K562 (cell line): ENCODE data around the gene PTPRR. TPM values are rescaled to one million over a fixed set of nuclear protein-coding genes. Genes with fewer than 3 reads are reported as not detected.

Source experiments
- CREB1 ChIP-seq, 2 experiments: sonication (generic) in 1 of 2; formaldehyde crosslinking in 1 of 2; IDR thresholded peaks; 2 replicates each; pipeline versions ENCODE4 v1.6.1 to v1.8.0; 2012 to 2022; ENCODE audit warnings: inconsistent platforms in 1 of 2, mild to moderate bottlenecking in 1 of 2, missing genetic modification reagents in 1 of 2, moderate library complexity in 1 of 2
- CREM ChIP-seq: IDR thresholded peaks from 2 replicates; pipeline ENCODE4 v1.6.1; 2014; ENCODE audit warnings: antibody characterized with exemption, low read depth
- CXXC5 ChIP-seq: fragments of 250-450 bp; sonication (Bioruptor Pico); IDR thresholded peaks from 2 replicates; pipeline ENCODE4 v1.8.0; 2022; ENCODE audit warnings: inconsistent platforms, mild to moderate bottlenecking, moderate library complexity
- EGR1 ChIP-seq: fragments of 450-650 bp; conservative IDR thresholded peaks from 2 replicates; pipeline ENCODE4 v1.6.1; 2017; ENCODE audit warnings: mild to moderate bottlenecking
- FOS ChIP-seq: IDR thresholded peaks from 3 replicates; pipeline ENCODE4 v1.6.1; 2011; ENCODE audit not compliant: insufficient read length; ENCODE audit errors: extremely low read depth
- HNRNPLL ChIP-seq: fragments of 200-400 bp; formaldehyde crosslinking; IDR thresholded peaks from 2 replicates; pipeline ENCODE4 v1.6.1; 2017; ENCODE audit warnings: low read length, low read depth, mild to moderate bottlenecking; ENCODE audit not compliant: poor library complexity, severe bottlenecking
- KLF1 ChIP-seq: fragments of 450-650 bp; IDR thresholded peaks from 2 replicates; pipeline ENCODE4 v1.6.1; 2016; ENCODE audit warnings: missing genetic modification characterization, missing compliant biosample characterization
- LCOR ChIP-seq: sonication (generic); formaldehyde crosslinking; IDR thresholded peaks from 2 replicates; pipeline ENCODE4 v1.8.0; 2022; ENCODE audit warnings: mild to moderate bottlenecking, missing genetic modification reagents
- MCM7 ChIP-seq, 2 experiments: fragments of 450-650 bp; IDR thresholded peaks; 2 replicates each; pipeline ENCODE4 v1.6.1; 2016 to 2018
- RBBP5 ChIP-seq: fragments of 200-600 bp; sonication (generic); IDR thresholded peaks from 2 replicates; pipeline ENCODE4 v1.6.1; 2012; ENCODE audit warnings: borderline replicate concordance, mild to moderate bottlenecking, low read length, control low read depth, inconsistent platforms; ENCODE audit not compliant: insufficient read depth, poor library complexity, severe bottlenecking
- RNF2 ChIP-seq: sonication (generic); IDR thresholded peaks from 2 replicates; pipeline ENCODE4 v1.6.1; 2016
- STAT5A ChIP-seq: IDR thresholded peaks from 2 replicates; pipeline ENCODE4 v1.6.1; 2012; ENCODE audit warnings: low read length, inconsistent platforms, borderline replicate concordance
- ZC3H4 ChIP-seq: sonication (generic); formaldehyde crosslinking; IDR thresholded peaks from 2 replicates; pipeline ENCODE4 v1.9.0; 2021; ENCODE audit warnings: missing genetic modification reagents, borderline replicate concordance
- ZKSCAN3 ChIP-seq: fragments of 250-450 bp; sonication (Bioruptor Pico); IDR thresholded peaks from 2 replicates; pipeline ENCODE4 v1.4.0; 2020
- ZNF699 ChIP-seq: fragments of 250-450 bp; sonication (Bioruptor Pico); IDR thresholded peaks from 2 replicates; pipeline ENCODE4 v1.8.0; 2021; ENCODE audit warnings: mild to moderate bottlenecking, moderate library complexity; ENCODE audit not compliant: insufficient replicate concordance
- polyA plus RNA-seq, 8 experiments: library from polyadenylated mRNA; depleted of rRNA in 4 of 8; stranded (reverse) in 5 of 8; unstranded in 3 of 8; fragments of >200 nt; fragmentation: Nextera tagmentation in 2 of 8; fragmentation: Illumina TruSeq in 1 of 8; extraction: Ambion mirVana in 2 of 8; extraction: Trizol in 1 of 8; gene quantifications; 2 replicates each; pipeline versions ENCODE4 v1.2.1 to v1.2.3, GENCODE V29; 2011 to 2014; ENCODE audit warnings: inconsistent platforms in 1 of 8, missing spikeins in 1 of 8
- total RNA-seq, 7 experiments: library from RNA; depleted of rRNA in 6 of 7; stranded (reverse); fragments of >200 nt in 6 of 7; fragmentation: Illumina TruSeq in 2 of 7; extraction: Trizol in 2 of 7; gene quantifications; 2 replicates each; pipeline versions ENCODE4 v1.2.1 to v1.2.3, GENCODE V29; 2011 to 2021; ENCODE audit warnings: low replicate concordance in 1 of 7
- TF ChIP-seq, protein P1 (sequence below): sonication (generic); formaldehyde crosslinking; IDR thresholded peaks from 2 replicates; pipeline ENCODE4 v1.8.0; 2022; ENCODE audit warnings: mild to moderate bottlenecking, missing genetic modification reagents
- TF ChIP-seq, protein P2 (sequence below), 2 experiments: fragments of 450-650 bp in 1 of 2; IDR thresholded peaks; 2 replicates each; pipeline ENCODE4 v1.6.1; 2011 to 2017; ENCODE audit warnings: low read depth in 2 of 2, antibody characterized with exemption in 1 of 2, borderline replicate concordance in 1 of 2, low read length in 1 of 2, mild to moderate bottlenecking in 1 of 2, mixed read lengths in 1 of 2; ENCODE audit not compliant: control insufficient read depth in 1 of 2
- TF ChIP-seq, protein P3 (sequence below): fragments of 450-650 bp; formaldehyde crosslinking; IDR thresholded peaks from 2 replicates; pipeline ENCODE4 v1.4.0; 2022; ENCODE audit warnings: missing genetic modification characterization

Gene PTPRR
- total and polyA plus RNA-seq, 9 of the 15 experiments (the other 6 are each of a cell fraction or from before 2014, with no cell fraction given) = 6.6 to 41.7 (median 12.3) TPM

DNA sequence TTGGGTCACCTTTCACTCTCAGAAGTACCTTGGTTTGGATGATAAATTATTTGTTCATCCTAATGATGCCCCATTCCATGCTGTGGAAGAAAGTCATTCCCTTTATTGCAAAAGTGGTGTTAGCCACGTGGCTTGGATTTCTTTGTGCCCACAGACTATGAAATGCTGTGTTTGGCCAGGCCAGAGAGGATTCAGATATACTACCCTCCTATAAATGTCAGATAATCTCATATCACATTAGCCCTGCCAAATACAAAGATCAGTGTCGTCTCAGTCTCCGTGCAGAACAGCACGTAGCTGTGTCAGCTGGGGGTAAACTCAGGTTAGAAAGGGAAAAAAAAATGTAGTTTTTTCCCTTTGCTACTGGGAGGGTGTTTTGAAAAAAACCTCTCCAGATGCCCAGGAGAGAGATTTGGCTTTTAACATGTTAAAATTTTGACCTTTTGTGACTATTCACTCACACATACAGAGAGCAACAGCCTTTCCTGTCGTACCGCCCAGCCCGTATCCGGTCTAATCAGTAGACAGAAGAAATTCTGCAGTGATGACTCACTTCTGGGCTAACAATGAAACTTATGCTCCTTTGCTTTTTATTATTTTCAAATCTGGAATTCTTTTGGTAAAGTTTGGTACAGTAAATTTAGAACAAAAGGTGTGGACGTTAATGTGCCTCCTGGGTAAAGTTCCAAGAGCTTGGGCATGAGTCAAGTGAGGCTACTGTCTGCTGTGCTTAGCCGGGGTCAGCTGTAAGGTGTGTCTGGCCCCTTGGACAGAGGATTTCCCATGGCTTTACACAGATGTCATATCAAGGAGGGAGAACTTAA, 274.8 kb downstream of the PTPRR start (continued):
- TF ChIP-seq CXXC5 (0 out of 2 replicates have a peak, but pooled peaks have one; percentile 19), HNRNPLL (no peak), ZKSCAN3 (CRISPR knock-in tag) (no peak), RNF2 (peak; percentile 48; the same call in 1 of the 2 replicates), STAT5A (no peak), KLF1 (tag) (0 out of 2 replicates have a peak, but pooled peaks have one; percentile 23), ZC3H4 (no peak), CREM (peak; percentile 23; the same call in 1 of the 2 replicates), CREB1 (IDR thresholded peaks at IDR 0.05) (0 out of 2 replicates have a peak, but pooled peaks have one; percentile 15), CREB1 (CRISPR knock-in tag; IDR thresholded peaks at IDR 0.05) (no peak), LCOR (CRISPR knock-in tag) (no peak), FOS (peak; percentile 60), EGR1 (no peak), ZNF699 (CRISPR knock-in tag) (no peak), MCM7 (IDR thresholded peaks at IDR 0.05) (no peak), RBBP5 (peak; percentile 48)
- TF ChIP-seq, protein P1, sequence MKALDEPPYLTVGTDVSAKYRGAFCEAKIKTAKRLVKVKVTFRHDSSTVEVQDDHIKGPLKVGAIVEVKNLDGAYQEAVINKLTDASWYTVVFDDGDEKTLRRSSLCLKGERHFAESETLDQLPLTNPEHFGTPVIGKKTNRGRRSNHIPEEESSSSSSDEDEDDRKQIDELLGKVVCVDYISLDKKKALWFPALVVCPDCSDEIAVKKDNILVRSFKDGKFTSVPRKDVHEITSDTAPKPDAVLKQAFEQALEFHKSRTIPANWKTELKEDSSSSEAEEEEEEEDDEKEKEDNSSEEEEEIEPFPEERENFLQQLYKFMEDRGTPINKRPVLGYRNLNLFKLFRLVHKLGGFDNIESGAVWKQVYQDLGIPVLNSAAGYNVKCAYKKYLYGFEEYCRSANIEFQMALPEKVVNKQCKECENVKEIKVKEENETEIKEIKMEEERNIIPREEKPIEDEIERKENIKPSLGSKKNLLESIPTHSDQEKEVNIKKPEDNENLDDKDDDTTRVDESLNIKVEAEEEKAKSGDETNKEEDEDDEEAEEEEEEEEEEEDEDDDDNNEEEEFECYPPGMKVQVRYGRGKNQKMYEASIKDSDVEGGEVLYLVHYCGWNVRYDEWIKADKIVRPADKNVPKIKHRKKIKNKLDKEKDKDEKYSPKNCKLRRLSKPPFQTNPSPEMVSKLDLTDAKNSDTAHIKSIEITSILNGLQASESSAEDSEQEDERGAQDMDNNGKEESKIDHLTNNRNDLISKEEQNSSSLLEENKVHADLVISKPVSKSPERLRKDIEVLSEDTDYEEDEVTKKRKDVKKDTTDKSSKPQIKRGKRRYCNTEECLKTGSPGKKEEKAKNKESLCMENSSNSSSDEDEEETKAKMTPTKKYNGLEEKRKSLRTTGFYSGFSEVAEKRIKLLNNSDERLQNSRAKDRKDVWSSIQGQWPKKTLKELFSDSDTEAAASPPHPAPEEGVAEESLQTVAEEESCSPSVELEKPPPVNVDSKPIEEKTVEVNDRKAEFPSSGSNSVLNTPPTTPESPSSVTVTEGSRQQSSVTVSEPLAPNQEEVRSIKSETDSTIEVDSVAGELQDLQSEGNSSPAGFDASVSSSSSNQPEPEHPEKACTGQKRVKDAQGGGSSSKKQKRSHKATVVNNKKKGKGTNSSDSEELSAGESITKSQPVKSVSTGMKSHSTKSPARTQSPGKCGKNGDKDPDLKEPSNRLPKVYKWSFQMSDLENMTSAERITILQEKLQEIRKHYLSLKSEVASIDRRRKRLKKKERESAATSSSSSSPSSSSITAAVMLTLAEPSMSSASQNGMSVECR (CRISPR knock-in tag) = no peak
- TF ChIP-seq, protein P2, sequence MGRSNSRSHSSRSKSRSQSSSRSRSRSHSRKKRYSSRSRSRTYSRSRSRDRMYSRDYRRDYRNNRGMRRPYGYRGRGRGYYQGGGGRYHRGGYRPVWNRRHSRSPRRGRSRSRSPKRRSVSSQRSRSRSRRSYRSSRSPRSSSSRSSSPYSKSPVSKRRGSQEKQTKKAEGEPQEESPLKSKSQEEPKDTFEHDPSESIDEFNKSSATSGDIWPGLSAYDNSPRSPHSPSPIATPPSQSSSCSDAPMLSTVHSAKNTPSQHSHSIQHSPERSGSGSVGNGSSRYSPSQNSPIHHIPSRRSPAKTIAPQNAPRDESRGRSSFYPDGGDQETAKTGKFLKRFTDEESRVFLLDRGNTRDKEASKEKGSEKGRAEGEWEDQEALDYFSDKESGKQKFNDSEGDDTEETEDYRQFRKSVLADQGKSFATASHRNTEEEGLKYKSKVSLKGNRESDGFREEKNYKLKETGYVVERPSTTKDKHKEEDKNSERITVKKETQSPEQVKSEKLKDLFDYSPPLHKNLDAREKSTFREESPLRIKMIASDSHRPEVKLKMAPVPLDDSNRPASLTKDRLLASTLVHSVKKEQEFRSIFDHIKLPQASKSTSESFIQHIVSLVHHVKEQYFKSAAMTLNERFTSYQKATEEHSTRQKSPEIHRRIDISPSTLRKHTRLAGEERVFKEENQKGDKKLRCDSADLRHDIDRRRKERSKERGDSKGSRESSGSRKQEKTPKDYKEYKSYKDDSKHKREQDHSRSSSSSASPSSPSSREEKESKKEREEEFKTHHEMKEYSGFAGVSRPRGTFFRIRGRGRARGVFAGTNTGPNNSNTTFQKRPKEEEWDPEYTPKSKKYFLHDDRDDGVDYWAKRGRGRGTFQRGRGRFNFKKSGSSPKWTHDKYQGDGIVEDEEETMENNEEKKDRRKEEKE (IDR thresholded peaks at IDR 0.05; ENCODE audit: borderline replicate concordance in 1 of 2, control insufficient read depth in 1 of 2, low read depth in 2 of 2, low read length in 1 of 2) = no peak
- TF ChIP-seq, protein P3, sequence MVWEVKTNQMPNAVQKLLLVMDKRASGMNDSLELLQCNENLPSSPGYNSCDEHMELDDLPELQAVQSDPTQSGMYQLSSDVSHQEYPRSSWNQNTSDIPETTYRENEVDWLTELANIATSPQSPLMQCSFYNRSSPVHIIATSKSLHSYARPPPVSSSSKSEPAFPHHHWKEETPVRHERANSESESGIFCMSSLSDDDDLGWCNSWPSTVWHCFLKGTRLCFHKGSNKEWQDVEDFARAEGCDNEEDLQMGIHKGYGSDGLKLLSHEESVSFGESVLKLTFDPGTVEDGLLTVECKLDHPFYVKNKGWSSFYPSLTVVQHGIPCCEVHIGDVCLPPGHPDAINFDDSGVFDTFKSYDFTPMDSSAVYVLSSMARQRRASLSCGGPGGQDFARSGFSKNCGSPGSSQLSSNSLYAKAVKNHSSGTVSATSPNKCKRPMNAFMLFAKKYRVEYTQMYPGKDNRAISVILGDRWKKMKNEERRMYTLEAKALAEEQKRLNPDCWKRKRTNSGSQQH = peak; percentile 37; the same call in 1 of the 2 replicates
